ENCODE measurements around the gene MACROD2.
"Not testable (repeated sequence)": the region's sequence is repeated elsewhere in the genome, so short reads cannot be mapped to it uniquely, and the experiment has no call there.

Gene MACROD2

DNA sequence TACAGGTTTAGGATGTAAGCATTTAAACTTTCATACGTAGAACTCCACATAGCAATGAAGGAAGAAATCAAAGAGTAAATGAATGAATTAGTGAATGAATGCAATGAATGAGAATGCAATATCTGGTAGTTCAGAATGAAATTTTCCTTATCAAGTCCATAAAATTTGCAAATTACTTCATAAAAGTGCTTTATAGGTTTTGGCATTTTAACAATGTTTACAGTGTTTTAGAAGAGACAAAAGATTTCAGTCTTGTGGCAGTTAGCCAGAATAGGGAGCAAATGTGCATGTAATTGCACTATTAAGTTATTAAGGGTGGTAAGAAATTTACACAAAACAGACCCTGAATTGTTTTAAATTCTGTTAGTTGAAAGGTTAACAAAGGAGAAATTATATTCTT lies 1081.5 kb downstream of the MACROD2 start:
- no peak for DNase-seq

DNA sequence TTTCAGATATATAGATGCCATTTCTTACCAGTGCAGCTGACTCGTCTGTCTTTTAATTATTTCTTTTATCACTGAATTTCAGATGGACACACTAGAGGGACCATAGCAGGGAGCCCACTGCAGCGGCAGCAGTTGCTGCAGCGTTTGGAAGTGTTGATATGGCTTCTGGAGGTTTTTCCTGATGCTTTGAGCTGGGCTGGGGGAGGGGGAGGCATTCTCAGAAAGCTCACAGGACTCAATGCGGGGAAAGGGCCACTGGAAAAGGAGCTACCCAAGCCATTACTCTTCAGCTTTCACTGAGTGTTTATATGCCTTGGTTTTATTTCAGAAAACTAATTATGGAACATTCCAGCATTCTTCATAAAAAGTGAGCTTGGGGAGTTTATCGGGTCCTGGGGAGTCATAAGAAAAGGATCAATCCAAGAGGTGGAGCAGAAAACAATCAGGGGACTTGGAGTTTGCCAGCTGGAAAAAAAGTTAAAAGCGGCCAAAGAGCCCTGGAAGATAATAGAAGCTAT lies 1082.5 kb downstream of the MACROD2 start:
- no peak for DNase-seq

DNA sequence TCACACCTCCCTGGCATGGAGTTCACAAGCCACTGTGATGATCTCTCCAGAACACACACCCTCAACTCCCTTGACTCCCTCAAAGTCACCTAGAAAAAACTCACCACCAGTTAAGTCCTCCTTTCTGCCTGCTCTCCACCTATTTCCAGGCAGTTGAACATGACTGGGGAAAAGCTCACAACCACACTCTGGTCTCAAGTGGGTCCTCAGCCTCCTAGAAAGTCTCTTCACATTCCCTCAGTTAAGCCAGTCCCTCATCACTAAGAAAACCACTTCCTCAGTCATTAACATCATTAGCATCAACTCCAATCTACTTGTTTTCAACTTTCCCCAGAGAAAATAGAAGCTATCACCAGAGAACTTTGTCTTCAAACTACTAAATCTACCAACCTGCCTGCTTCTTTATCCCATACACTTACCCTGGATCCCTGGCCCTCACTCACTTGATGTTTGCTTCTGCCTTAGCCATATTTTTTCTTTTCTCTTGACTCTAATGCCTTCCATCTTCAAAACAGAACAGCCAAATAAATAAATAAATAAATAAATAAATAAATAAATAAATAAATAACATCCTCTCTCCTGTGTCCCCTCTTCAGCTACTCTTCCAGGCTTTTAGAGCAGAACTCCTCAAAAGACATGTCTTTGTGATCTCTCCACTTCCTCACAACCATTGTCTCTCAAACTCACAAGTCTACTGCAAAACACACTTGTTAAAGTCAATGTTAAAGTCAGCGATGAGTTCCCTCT lies 1084.5 kb downstream of the MACROD2 start:
- DNase-seq: no peak

DNA sequence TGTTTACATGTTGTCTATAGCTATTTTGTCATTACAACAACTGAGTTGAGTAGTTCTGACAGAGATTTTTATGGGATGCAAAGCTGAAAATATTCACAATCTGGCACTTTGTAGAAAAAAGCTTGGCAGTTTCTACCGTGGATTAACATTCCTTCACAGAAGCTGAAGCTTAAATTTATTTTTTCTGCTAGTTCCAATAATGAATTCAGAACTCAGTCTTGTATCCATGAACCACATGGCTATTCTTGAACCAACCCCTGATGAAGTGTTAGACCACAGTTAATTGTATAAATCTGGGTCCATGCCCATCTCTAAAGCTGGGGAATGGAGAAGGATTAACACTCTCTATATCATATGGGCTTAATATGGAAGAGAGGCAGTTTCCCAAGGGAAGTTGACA lies 1085.9 kb downstream of the MACROD2 start:
- no peak for DNase-seq

DNA sequence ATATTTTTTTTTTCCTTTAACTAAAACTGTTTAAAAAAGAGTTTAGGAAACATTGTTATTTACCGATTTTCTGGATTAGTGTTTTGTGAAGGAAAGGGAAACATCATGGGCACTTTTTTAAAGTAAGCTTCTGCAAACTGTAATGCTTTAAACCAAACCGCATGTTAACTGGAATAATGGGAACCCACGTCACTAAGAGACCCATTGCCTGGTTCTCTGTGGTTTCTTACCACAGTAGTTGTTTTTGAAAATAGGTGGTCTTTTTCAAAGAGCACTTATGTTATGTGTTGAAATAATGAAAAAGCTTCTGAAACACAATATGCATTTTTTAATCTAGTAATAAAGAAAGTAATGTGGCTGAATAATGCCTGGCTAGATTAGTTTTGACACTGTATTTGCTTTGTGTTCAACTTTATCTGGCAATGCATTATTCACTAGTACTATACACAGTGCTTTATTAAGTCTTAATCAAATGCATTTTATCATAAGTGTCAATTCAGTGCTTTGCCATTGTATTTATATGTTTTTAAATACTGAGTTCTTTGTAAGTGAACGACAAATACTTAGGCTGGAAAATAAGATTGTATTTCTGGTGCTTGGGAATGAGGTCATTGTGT lies 1096.2 kb downstream of the MACROD2 start:
- no peak for DNase-seq

DNA sequence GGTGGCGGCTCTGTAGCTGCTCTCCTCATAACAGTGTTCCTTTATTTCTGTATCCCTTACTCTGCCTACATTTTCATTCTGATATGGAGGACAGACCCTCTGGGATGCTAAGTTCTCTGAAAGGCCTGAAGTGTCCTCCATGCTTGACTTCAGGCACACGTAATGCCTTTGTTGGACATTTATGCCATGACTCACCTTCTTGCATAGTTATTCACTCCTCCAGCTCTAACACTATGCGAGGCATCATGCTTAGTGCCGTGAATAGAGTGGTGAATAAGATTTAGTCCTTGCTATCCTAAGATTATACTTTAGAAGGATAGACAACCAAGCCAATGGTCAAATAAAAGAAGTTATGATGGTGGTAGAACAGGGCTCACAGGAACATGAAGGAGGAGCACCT lies 1103.0 kb downstream of the MACROD2 start:
- DNase-seq: no peak

DNA sequence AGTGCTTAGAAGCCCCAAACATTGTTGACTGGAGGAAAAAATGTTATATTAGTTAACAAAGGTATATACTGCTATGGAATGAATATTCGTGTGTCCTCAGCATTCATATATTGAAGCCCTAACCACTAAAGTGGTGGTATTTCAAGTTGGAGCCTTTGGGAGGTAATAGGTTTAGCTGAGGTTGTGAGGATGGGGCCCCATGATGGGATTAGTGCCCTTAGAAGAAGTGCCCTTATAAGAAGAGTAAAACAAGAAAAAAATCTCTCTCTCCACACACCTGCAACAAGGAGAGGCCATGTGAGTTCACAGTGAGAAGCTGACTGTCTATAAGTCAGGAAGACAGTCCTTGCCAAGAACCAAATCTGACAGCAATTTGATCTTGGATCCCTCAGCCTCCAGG lies 1103.8 kb downstream of the MACROD2 start:
- no peak for DNase-seq

DNA sequence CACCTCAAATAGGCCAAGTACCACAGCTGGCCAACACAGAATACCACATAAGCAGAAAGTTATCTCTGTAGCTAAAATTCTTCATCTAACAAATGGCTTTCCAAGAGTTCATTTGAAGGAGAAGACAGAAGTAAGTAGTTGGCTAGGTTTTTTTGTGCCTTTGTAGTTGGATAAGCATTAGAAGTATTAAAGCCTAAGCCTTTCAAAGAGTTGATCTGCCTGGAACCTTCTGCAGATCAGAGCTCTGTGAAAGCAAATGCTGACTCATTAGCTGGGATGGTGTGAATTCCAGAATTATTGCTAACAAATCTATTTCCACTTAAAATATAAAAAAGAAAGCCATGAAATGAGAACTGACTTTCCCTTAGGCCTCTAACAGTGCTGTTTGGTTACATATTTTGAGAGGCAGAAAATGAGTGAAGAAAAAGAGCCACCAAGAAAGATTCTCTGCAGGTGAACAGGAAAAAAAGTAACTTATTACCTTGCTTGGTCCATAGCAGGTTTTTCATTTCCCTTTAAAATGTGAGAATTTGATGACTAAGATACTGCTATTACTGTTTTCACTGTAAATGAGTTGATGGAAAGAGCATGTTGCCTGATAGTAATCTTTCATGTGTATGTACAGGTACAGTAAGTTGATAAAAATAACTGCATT lies 1105.3 kb downstream of the MACROD2 start:
- no peak for DNase-seq

DNA sequence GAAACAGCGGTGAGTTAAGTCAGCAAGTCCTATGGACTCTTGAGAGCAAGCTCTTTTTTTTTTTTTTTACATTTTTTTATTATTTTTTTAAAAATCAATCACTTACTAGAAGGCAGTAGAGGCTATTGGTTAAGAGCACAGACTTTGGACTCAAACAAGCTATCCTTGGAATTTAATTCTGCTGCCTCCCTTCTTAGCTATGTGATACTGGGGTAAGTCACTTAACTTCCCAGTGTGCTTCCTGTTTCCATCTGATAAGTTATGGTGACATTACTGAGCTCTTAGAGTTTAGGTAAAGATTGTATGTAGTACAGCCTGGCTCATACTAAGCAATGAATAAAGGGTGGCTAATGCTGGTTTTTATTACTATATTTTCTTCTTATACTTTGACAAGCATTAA lies 1112.6 kb downstream of the MACROD2 start:
- no peak for DNase-seq

DNA sequence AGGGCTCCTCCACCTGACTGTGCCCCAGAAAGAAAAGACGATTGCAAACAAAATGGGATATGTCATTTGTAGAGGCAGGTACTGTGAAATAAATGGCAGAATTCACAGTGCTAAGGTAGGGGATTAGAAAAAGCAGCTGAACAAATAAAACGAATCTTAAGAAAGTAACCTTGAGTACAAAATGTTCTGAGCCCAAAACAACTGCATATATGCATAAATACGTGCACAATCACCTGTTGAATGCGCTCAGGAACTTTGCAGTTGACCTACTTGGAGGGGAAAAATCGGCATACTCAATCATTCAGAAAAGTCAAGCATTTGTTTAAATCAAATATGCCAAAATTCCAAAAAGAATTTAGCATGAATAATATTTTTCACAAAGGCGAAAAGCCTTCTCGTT lies 1114.2 kb downstream of the MACROD2 start:
- DNase-seq: no peak

DNA sequence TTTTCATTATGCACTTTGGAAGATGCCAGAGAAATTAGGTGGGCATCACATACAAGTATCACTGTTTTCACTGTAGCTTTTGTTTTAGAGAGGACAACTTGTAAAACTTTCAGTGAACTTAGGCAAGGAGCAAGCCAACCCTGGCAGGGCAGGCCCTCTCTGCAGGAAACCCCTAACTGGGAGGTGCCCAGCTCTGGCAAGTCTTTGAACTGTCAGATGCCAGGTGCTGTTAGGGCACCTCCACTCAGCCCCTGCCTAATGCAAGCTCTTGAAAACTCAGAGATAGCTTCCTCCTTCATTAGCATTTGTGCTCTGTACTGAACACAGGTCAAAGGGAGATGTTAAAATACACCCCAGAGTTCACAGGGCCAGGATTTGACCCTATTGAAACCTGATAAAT lies 1116.3 kb downstream of the MACROD2 start:
- no peak for DNase-seq

DNA sequence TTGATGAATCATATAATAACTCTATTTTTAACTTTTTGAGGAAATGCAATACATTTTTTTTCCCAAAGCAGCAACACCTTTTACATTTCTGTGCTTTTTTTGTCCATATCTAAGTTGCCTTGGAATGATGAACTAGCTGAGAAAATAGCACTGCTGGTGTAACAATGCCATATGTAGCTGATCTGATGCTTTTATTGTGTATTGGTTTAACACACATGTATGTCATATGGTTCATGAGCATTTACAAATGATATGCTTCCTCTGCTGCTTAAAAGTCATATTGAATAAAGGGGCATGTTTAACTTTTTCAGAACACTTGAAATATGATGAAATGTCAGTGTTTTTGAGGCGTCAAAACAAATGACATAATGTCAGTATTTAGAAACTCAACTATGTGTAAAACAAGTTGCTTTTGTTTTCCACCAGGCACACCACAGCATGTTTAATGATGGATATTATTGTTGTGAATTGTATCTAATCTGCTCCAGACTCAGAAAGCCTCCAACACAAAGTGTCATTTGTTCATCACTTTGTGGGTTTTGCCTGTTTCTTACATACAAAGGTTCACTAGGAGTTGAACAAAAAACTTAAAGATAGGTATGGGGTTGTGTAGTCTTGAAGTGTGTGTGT lies 1117.9 kb downstream of the MACROD2 start:
- no peak for DNase-seq

DNA sequence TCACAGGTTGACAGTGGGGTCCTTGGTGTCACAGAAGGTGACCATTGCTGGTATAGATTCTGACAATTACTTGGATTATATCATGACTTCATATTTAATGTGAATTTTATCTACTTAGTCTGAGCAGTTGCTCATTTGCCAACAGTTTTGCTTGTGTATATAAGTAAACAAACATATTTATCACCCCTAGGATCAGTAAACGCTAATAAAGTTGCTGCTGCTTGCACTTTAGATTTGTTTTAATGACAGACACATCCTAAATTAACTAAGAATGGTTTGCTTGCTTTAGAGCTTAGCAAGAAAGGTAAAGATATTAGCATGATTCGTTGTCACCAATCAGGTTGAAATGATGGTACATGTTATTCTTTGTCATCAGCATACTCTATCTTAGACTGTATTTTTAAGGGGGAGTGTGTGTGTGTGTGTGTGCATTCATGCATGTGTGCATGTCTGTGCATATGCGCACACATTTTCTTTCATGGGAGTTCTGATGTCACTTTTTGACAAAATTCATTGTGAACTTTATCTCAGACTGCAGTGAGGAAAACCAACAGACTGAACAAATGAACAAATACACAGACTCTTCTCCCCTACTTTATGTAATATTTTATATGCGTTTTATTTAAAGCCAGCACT lies 1124.7 kb downstream of the MACROD2 start:
- DNase-seq: no peak

DNA sequence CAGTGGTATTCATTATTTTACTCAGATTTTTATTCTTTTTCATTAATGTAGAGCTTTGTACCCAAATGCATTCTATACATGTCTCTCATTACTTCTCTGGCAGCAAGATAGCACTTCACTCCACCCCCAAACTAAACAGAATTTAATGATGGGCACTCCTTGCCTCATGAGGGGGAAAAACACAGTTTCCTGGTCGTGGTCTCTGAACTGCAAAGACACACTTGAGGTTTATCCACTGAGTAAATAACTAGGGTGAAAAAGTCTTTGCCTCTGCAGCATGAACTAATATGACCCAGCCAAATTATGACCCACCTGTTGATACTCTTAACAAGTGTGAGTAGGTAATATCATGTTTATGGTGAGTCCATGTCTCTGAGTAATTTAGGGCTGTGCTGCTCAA lies 1127.3 kb downstream of the MACROD2 start:
- DNase-seq: no peak

DNA sequence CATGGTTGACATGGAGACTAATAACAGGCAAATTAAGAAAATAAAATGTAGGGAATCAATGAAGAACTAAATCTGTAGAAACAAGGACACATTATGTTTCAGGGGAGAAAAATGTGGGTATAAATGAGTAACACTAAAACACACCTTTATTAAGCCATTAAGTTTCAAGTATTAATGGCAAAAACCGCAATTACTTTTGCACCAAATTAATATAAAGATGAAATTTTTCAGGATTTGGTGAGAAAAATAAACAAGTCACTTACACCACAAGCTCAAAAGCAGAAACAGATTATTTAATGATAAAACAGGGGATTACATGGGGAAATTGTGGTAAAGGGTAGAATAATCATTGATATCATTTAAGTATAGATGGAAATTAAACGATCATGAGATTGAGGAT lies 1135.9 kb downstream of the MACROD2 start:
- DNase-seq: no peak

DNA sequence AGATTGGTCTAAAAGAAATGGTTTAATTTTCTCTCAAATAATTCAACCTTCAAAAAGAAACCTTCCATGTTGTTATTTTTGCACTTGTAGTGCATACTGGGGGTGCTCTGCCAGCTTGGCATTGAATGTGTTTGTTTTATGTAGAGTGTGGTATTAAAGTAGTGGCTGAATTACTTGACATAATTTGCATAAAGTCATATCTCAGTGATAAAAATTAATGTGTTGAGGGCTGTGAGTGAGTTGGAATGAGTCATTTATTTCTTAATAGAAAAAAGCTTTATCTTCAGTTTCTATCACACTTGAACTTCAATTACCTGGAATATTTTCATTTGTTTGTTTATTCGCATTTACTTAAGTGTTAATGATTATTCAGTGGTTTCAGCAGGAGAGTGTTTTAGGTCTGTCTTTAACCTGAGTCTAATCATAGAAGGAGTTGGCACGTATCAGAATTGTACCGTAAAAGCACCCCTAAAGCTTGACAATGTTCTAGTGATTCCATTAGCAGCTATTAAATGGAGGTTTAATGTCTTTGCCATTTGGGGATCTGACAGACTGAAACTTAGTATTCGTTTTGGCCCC lies 1143.3 kb downstream of the MACROD2 start:
- DNase-seq: no peak

DNA sequence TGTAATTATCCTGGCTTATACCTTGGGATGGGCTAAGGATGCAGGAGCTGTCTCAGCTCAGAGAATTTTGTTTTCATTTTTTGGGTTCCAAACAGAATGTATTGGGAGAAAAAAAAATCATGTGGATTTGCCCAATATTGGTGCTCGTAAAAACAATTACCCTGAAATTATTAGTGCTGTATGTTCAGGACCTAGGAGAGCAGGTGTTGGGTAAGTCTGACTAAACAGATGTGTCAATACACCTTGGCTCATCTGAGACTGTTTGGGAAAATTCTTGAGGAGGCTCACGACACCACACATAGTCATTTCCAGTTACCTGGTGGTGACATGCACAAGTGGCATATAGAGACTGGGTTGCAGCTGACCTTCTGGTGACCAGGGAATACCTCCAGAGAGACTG lies 1144.2 kb downstream of the MACROD2 start:
- DNase-seq: no peak

DNA sequence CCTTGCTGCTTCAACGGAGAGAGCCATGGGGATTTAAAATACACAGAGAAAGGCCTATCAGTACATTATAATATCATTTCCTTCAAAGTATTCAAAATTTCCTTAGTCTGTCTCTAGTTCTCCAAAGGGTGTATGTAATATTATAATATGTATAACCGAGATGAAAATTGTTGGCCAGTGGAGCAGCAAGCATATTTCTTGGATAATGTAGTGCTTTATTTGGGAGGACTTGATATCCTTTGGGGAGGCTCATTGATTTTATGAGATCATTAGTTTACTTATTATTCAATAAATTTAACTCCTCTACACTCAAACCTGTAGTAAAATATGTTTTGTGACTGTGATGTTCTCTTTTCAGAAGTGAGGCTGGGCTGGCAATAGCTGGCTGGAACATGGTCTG lies 1145.0 kb downstream of the MACROD2 start:
- DNase-seq: no peak

DNA sequence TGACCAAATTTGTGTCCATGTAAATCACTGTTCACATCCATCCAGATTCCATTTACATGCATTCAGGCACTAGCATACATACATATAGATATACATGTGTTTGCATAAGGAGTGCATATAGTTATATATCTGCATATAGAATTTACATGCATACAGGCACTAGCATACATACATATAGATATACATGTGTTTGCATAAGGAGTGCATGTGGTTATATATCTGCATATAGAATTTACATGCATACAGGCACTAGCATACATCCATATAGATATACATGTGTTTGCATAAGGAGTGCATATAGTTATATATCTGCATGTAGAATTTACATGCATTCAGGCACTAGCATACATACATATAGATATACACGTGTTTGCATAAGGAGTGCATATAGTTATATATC lies 1145.6 kb downstream of the MACROD2 start:
- DNase-seq: not testable (repeated sequence)

DNA sequence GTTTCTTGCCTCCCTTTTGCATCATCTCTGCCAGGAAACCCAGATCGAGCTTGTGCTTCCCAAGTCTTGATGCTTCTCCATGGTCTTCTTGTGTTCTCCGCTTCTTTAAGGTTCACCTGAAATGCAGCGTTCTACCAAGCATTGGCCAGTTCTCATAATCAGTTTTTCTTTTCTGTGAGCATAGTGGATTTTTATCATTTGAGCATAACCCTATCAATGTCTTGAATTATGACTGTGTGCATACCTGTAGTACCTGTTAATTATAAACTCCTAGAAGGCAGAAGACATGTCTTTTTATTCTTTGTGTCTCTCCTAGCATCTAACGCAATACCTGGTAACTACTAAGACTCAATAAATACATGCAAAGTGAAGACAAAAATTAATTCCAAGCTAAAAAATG lies 1146.5 kb downstream of the MACROD2 start:
- no peak for DNase-seq

DNA sequence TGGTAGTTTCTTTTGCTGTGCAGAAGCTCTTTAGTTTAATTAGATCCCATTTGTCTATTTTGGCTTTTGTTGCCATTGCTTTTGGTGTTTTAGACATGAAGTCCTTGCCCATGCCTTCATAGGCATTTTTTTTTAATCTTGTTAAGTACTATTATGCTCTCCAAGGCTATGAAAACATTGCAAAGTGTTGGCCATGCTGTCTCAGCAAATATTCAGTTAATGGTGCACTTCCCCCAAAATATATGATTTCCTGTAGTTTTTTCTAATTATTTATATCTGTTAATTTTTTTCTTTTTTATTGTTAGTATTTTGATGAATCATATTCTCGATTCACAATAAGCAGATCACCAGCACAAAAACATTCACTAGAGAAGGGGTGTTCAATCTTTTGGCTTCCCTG lies 1148.2 kb downstream of the MACROD2 start:
- DNase-seq: no peak

DNA sequence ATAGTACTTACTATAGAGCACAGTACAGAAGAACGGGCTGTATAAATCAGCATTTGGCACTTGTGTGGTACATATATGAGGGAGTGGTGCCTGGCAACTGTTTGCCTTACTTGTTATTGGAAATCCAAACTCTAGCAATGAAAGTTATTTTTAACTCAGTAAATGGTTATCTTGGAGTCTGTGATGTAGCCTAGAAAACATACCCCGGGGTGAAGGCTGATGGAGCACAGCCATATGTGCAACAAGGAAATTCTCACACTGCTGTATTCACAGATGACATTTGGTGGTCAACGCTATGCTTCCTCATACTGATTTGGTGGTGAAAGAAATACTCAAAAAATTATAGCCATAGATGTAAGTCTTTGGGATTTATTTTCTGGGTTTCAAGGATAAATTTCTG lies 1149.6 kb downstream of the MACROD2 start:
- DNase-seq: no peak

DNA sequence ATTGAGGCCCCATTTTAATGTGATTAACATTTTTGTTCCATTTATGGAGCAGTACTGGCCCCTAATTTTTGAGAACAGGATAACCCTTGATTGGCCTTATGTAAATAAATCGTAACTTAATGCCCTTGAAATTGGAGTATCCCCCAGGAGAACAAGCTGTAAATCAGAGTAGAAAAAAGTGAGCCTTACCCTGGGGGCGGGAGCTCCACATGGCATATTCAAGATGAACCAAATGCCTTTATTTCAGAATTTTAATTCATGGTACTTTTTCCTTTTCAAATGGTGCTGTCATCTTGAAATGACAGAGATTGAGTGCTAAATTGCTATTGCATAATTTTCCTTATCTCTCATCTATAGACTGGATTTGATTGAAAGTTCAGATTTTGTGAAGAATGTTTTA lies 1151.6 kb downstream of the MACROD2 start:
- DNase-seq: no peak
